Stimulated activated CD8-positive, alpha-beta memory T cell treated with anti-CD3 and anti-CD28 coated beads, Interleukin-7, amount 100 ng/mL, for 24 hours (primary cell): ENCODE data around the gene PTPN1.
A peak's percentile ranks its signal among the peaks of the same experiment; 100 is the strongest.

Experiments used
- DNase-seq: peaks from one replicate; pipeline ENCODE4 v3.0.0-alpha.2; 2020; ENCODE audit warnings: low read depth

The PTPN1 gene

DNA sequence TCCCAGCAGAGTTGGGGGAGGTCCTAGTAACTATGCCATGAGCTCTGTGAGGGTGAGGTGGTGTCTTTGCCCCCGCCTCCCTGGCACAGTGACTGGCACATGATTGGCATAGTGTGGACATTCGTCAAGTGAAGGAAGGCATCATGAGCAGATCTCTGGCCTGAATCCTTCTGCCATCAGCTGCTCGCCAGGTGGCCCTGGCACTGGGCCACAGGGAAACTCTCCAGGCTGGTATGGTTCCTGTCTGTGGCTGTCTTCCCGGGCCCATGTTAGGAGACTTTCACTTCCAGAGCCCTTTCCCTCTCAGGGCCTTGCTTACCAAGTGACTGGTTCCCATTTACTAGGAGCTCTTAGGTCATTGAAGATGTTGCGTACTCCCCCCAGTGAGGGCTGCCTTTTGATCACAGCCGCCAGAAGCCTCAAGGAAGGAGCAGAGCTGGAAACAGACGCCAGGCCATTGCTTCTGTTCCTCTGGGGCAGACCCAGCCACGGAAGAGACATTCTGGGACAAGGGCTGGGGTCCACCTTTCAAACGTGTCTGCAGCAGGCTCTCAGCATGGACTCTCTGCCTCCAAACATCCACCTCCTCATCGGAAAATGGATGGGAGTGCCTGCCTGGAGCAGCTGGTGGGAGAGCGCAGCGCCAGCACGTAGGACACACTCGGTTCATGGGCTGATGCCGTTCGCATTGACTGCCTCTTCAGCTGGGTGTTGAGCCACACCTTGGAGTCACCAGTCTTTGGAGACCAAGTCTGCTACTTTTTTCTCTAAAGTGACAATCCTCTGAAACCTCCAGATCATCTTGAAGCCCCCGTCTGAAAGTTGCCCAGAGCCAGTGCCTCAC lies 67.2 kb downstream of the PTPN1 start:
- no peak for DNase-seq

DNA sequence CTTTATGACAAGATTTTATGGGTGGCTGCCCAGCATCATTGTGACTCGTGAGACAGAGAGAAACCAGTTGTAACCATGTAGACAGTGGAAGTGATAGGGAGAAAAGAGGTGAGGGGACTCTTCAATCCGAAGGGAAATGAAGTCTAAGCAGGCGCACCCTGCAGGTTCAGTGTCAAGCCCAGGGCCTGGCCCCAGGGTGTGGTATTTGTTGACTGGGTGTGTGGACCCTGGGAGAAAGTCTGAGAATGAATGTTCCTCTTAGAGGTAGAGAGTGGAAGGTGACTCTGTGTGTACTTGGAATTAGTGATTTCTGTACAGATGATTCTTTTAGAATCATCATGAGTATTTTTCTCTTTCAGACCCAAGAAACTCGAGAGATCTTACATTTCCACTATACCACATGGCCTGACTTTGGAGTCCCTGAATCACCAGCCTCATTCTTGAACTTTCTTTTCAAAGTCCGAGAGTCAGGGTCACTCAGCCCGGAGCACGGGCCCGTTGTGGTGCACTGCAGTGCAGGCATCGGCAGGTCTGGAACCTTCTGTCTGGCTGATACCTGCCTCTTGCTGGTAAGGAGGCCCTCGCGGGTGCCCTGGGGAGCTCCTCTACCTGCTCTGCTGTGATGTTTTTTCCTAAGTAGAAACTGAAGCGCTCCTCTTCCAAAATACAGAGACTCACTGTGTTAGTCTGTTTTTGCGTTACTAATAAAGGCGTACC lies 68.0 kb downstream of the PTPN1 start:
- DNase-seq = no peak

DNA sequence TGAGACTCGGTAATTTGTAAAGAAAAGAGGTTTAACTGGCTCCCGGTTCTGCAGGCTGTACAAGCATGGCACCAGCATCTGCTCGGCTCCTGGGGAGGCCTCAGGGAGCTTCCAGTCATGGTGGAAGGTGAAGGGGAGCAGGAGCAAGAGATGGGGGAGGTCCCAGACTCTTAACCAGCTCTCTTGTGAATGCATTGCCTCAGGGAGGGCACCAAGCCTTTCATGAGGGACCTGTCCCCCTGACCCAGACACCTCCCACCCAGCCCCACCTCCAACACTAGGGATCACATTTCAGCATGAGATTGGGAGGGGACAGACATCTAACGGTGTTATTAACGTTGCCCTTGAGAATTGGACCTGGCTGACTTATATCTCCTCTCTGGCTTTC lies 68.6 kb downstream of the PTPN1 start:
- no peak for DNase-seq

DNA sequence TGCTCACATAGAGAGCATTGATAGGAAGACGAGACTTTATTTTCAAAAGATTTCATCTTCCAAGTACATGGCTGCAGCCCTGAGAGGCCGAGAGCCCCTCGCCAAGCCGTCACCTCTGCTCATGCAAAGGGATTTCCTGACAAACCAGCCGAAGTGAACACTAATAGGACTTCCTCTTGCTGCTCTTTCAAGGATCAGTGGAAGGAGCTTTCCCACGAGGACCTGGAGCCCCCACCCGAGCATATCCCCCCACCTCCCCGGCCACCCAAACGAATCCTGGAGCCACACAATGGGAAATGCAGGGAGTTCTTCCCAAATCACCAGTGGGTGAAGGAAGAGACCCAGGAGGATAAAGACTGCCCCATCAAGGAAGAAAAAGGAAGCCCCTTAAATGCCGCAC lies 69.3 kb downstream of the PTPN1 start:
- no peak for DNase-seq

DNA sequence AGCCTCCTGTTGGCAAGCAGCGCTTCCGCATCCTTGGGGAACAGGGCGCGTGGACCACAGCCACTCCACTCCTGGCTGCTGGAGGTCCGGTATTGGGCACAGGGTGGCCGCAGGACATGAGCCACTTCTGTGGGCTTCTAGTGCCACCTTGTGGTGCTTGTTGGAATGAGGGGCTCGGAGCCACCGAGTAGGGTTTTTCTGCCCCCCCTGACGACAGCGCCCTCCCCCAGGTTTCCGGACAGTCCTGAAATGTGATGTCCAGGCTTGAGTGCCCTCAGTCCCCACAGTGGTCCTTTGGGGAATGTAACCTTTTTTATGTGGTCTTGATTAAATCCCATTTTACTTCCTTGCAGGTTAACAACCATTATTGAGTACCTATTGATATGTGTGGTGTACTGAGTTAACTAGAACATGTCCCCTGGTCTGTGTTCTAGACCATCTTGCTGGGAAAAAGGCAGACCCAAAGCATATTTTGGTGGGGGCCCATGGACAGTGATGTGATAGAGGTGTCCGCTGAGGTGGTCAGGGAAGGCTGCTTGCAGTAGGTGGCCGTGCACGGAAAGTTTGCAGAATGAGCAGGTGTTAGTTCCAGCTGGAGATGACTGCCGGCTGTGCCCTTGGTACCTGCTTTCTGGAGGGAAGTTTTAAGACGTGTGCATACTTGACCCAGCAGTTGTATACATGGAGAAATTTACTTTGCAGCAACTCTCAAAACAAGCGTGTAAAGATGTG lies 70.0 kb downstream of the PTPN1 start:
- peak; percentile 32 for DNase-seq

DNA sequence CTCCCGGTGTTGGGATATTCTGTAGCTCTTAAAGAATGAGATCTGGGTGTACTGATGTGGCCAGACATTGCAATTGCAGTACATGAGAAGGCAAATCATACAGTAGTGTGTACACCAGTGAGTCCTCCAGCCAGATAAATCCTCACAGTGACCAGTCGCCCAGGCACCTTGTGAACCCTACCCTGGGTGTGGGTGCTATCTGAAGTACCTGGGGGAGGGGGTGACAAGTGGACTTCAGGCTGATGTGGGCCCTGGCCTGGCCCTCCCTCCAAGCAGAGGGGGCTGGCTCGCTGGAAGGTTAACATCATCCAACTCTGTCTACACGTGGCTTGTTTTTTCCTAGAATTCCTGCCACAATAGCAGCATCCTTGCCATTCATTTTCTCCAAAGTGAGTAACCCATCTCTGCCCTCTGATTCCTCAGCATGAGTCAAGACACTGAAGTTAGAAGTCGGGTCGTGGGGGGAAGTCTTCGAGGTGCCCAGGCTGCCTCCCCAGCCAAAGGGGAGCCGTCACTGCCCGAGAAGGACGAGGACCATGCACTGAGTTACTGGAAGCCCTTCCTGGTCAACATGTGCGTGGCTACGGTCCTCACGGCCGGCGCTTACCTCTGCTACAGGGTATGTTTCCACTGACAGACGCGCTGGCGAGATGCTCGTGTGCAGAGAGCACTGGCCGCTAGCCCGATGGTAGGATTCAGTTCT lies 70.8 kb downstream of the PTPN1 start:
- DNase-seq = no peak

DNA sequence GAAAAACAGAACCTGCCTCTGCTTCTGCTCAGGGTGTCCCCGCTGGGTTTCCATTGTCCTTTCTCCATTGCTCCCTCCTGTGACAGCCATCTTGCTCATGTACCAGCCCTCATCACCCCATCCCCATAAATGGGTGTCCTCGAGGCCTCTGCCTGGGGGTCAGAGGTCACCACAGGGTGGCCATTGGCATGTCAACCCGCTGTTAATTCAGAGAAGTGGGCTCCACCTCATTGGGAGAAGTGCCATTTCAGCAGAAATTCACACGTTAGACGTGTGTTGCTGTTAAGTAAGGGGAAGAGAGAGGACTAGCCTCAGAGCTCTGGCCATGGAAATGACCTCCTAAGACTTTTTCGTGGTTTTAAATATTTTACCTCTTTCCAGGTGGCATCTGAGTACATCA lies 71.9 kb downstream of the PTPN1 start:
- DNase-seq = no peak

DNA sequence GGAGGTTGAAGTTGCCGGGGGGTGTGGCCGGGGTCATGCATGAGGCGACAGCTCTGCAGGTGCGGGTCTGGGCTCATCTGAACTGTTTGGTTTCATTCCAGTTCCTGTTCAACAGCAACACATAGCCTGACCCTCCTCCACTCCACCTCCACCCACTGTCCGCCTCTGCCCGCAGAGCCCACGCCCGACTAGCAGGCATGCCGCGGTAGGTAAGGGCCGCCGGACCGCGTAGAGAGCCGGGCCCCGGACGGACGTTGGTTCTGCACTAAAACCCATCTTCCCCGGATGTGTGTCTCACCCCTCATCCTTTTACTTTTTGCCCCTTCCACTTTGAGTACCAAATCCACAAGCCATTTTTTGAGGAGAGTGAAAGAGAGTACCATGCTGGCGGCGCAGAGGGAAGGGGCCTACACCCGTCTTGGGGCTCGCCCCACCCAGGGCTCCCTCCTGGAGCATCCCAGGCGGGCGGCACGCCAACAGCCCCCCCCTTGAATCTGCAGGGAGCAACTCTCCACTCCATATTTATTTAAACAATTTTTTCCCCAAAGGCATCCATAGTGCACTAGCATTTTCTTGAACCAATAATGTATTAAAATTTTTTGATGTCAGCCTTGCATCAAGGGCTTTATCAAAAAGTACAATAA lies 72.5 kb downstream of the PTPN1 start:
- no peak for DNase-seq

DNA sequence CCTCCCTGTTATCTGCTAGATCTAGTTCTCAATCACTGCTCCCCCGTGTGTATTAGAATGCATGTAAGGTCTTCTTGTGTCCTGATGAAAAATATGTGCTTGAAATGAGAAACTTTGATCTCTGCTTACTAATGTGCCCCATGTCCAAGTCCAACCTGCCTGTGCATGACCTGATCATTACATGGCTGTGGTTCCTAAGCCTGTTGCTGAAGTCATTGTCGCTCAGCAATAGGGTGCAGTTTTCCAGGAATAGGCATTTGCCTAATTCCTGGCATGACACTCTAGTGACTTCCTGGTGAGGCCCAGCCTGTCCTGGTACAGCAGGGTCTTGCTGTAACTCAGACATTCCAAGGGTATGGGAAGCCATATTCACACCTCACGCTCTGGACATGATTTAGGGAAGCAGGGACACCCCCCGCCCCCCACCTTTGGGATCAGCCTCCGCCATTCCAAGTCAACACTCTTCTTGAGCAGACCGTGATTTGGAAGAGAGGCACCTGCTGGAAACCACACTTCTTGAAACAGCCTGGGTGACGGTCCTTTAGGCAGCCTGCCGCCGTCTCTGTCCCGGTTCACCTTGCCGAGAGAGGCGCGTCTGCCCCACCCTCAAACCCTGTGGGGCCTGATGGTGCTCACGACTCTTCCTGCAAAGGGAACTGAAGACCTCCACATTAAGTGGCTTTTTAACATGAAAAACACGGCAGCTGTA lies 73.4 kb downstream of the PTPN1 start:
- no peak for DNase-seq

DNA sequence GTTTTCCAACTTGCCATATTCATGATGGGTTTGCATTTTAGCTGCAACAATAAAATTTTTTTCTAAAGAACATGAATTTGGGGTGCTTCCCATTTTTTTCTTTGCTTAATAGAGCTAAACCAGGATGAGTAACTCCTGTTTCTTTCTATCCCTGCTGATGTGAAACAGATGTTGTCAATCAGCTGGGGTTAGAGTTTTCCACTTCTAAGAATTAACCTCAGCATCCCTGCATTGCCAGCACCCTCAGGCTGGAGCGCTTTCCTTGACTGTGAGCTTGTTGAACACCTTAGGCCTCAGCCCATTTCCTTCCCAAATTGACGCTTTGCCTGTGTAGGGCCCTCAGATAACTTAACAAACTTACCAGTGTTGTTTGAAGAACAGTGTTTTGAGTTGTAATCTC lies 74.5 kb downstream of the PTPN1 start:
- no peak for DNase-seq

DNA sequence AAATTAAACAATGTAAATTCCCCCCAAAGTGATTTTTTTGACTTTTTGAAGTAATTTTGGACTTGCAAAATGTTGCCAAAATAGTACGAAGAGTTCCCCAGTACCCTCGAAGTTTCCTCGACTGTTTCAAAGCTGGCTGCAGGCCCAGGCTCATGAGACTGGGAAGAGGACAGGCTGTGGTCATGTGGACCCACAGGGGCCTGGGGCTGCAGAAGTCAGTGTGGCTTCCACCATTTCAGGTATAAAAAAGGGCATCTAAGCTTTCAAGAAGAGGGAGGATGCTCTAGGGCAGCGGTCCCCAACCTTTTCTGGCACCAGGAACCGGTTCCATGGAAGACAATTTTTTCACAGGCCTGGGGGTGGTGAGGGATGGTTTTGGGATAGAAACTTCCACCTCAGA lies 75.0 kb downstream of the PTPN1 start:
- no peak for DNase-seq

DNA sequence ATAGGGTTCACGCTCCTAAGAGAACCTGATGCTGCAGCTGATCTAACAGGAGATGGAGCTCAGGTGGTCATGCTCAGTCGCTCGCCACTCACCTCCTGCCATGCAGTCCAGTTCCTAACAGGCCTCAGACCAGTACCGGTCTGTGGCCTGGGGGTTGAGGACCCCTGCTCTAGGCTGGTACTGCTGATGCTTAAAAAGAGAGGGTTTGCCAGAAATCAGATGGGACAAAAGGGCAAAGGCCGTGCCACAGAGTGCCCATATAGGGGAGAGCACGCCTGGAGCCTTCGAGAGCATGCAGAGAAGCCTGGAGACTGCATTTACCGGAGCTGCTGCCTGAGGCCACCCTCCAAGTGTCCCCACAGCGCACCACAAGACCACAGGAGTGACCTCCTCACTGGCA lies 75.5 kb downstream of the PTPN1 start:
- no peak for DNase-seq

DNA sequence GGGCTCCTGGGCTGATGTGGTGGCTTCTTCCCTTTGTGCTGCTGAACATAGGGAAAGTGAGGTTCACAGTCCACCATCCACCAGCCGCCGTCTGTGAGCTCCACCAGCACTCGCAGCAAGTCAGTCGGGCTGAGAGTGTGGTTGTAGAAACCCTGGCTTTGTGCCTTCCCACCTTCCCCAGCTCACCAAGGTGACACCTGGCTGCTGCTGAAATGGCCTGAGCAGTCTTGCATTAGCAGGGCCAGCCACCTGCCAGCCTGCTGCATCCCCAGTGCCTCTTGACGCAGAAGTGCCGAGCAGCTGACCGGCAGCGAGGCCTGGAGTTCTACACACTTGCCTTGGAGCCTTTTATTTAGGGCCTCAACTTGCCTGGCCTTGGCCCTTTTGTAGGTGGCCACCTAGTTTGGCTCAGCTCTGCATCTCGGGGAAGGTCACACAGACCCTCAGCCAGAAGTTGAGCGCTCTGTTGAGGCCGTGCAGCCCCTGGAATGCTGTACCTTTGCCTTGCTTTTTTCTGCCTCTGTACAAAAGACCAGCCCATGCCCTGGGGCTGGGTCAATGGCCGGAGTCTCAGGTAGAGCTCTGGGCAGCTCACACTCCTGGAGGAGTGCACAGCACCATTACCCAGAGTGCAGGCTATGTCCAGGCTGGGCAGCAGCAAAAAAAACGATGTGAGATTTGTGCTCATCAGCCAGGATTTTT lies 76.5 kb downstream of the PTPN1 start:
- no peak for DNase-seq

DNA sequence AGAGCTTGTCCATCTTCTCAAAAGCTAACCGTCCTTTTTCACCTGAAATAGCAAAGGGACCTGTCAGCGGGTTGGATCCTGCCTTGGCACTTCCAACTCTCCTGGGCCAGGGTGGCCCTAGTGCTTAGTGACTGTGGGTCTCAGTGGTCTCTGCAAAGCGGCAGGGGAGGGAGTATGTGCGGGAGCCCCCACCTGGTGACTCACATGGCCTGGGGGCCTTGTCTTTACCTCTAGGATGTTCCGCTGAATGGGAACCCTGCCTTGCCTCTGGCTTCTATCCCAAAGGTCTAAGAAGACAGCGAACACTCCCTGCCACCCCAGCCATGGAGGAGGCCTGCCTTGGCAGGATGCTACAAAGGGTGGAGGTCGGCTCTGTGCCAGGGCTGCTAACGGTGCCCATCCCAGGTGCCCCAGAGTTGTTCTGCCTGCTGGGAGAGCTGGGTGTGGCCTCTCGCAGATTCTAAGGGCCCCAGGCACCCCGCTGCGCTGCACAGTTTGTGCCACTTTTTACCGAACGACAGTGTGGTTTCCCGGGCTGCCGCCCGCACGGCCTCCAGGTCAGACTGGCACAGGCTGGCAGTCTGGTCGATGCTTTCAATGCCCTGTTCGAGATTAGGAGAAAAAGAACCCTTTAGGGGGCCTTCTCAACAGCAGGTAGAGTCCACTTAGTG lies 77.2 kb downstream of the PTPN1 start:
- DNase-seq = no peak

DNA sequence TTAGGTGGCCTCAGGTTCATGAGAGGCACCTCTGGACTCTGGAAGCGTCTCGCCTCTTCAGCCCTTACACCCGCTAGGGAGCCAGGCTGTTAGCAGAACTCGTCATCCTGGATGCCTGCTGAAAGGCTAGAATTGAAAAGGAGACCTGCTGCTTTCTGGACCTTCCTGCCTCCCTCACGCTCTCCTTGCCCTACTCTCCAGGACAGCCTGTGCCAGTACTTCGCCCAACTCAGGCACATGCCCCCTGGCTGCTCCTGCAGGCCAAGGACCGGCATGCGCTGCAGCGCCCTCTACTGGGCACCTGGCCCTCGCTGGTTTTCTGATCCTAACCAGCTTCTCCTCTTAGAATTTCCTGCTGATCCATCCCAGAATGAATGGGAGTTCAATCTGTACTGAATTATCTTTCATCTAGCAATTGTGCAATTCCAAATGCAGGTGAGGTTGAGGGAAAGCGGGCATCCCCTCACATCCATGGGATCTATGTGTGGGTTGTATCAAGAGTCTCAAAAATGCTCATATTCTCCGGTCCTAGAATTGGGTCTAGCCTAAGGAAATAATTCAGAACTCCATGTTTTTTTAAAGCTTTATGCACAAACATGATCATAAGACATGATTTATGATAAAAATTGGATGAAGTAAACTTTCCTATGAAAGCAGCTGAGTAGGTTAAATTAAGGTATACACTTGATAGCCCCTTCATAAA lies 78.0 kb downstream of the PTPN1 start:
- peak; percentile 60 for DNase-seq

DNA sequence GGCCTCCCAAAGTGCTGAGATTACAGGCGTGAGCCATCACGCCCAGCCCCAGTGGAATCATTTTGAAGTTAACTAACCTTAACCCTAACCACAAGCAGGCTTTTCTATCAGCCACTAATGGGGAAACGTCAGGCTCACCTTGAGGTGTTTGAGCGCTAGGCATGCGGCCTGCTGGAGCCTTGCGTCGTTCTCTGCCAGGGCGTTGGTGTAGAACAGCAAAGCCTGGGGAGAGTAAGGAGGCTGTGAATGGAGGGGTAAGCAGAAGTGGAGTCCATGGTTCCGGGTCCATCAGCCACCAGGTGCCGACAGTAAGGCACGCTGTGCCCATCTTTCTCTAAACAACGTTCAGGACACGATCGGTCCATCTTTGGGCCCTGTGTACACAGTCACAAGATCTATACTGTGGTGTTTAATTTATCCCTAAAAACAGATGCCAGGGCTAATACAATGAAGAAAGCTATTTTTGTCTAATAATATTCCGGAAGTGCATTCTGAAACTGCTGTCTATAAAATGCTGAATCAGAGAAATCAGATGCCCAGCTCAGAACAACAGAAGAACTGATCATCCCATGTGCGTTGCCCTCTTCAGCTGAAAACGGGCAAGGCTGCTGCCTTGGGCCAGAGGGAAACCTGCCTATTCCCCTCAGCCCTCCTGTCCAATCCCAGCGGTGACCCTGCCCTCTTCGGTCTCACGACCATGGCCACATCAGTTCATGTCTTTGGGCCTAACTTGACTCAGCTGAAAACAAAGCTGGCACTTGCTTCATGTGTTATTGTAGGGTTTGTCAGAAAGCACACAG lies 79.6 kb downstream of the PTPN1 start:
- DNase-seq = no peak

DNA sequence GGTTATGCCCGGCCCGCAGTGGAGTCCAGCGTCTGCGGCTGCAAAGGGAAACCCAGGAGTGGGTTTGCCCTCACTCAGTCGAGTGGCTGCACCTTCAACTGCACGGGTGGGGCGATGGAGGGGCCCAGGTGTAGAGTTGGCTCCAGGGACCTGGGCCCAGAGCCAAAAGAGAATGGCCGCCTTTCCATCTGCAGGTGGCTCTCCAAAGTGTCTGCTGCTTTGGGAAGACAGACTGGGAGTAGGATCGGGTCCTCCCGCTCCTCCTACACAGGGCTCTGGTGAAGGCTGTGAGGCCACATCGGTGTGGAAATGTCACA lies 80.1 kb downstream of the PTPN1 start:
- DNase-seq = no peak

DNA sequence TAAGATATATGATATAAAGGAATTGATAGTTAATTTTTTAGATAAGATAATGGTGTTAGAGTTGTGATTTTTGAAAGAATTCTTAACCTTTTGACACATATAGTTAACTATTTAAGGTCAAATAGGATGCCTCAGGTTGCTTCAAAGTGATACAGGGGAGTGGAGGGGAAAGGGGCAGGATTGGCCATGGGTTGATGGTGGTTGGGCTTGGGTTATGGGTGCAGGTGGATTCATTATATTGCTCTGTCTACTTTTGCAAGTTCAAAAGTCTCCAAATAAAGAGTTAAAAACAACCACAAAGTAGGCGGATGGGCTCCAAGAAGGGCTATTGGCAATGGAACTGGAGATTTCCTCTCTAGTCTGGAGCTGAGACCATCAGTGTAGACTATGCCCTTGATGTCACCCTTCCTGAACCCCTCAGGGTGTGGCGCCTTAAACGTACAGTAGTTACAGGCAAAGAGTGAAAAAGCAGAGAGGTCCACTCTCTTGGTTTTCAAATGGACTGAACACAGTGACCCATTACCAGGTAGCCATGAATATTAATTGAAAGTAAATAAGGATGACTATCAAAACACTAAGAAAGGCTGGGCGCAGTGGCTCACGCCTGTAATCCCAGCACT lies 81.2 kb downstream of the PTPN1 start:
- DNase-seq = no peak
